Prostate gland (tissue), 2 donors: Measurements from ENCODE around the gene PPP1R10.

ENCODE experiments used
- POLR2A ChIP-seq: fragments of 450-650 bp; IDR thresholded peaks from one replicate; pipeline ENCODE4 v1.6.1; 2016; ENCODE audit warnings: antibody characterized with exemption, mild to moderate bottlenecking
- TF ChIP-seq, protein P1 (sequence below), 4 experiments: fragments of 200-600 bp in 2 of 4; fragments of 450-650 bp in 2 of 4; sonication (generic) in 2 of 4; IDR thresholded peaks; 1 replicate in 3 of 4; 2 replicates in 1 of 4; pipeline ENCODE4 v1.5.1; 2016 to 2019; ENCODE audit warnings: antibody characterized with exemption in 4 of 4, mild to moderate bottlenecking in 2 of 4, moderate library complexity in 2 of 4

GRCh38 chr6:30613251-30614043 lies 3.6 kb downstream of the PPP1R10 start:
- TF ChIP-seq, protein P1, sequence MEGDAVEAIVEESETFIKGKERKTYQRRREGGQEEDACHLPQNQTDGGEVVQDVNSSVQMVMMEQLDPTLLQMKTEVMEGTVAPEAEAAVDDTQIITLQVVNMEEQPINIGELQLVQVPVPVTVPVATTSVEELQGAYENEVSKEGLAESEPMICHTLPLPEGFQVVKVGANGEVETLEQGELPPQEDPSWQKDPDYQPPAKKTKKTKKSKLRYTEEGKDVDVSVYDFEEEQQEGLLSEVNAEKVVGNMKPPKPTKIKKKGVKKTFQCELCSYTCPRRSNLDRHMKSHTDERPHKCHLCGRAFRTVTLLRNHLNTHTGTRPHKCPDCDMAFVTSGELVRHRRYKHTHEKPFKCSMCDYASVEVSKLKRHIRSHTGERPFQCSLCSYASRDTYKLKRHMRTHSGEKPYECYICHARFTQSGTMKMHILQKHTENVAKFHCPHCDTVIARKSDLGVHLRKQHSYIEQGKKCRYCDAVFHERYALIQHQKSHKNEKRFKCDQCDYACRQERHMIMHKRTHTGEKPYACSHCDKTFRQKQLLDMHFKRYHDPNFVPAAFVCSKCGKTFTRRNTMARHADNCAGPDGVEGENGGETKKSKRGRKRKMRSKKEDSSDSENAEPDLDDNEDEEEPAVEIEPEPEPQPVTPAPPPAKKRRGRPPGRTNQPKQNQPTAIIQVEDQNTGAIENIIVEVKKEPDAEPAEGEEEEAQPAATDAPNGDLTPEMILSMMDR (IDR thresholded peaks at IDR 0.05) = no peak
- no peak for TF ChIP-seq POLR2A
